Measurements from ENCODE around the gene CLIP2.
"Not testable (repeated sequence)": the region's sequence is repeated elsewhere in the genome, so short reads cannot be mapped to it uniquely, and the experiment has no call there.

Gene CLIP2

GRCh38 chr7:74403521-74404387 lies 114.5 kb downstream of the CLIP2 start:
- DNase-seq (ENCODE audit: low read depth, low spot score) = no peak

GRCh38 chr7:74404388-74404700 lies 115.1 kb downstream of the CLIP2 start:
- DNase-seq (ENCODE audit: low read depth, low spot score) = no peak

DNA sequence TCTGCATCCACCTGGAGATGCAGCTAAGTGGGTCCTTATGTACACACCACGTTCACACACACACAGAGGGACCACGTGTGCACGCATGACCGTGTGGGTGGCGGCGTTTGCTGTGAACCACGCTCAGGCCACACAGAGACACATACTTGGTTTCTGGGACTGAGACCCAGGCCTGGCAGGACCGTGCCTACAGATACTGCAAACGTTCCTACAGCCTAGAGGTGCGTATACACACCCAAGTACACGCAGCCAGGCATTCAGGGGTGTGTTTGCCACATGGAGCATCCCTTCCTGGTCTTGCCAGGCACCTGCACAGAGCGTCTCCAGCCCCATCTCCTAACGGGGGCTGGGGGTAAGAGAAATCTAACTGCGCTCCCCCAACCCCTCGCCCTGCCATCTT lies 115.5 kb downstream of the CLIP2 start:
- no peak for DNase-seq (ENCODE audit: low read depth, low spot score)

DNA sequence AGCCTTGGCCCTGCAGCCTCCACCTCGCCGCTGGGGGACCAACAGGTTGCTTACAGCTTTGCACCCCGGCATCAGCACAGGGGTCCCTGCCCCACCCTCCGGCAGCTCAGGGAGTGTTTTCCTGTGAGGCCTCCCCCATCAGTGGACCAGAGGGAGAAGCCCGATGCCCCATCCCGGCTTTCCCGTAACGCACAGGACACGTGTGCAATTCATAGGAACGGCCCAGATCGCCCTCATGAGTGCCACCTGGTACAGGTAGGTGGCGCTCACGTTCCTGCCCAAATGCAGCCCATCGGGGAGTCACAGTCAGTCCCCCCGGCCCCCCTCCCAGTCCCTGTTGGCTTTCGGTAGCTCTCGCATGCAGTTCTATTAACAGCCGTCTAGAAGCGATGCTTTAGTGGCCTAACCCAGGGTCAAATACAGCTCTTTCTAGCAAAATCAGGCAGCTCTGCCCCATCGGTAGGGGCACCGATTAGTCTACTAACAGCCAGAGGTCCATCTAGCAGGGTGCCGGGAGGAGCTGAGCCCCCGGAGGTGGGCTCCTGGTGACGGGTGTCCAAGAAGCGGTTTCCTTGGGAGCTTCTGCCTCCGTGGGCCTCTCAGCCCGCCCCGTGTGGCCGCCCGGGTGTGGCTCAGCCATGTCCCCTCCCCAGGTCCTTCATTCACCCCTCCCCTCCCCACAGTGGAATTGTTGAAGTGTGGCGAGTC lies 116.1 kb downstream of the CLIP2 start:
- DNase-seq (ENCODE audit: low read depth, low spot score) = no peak

DNA sequence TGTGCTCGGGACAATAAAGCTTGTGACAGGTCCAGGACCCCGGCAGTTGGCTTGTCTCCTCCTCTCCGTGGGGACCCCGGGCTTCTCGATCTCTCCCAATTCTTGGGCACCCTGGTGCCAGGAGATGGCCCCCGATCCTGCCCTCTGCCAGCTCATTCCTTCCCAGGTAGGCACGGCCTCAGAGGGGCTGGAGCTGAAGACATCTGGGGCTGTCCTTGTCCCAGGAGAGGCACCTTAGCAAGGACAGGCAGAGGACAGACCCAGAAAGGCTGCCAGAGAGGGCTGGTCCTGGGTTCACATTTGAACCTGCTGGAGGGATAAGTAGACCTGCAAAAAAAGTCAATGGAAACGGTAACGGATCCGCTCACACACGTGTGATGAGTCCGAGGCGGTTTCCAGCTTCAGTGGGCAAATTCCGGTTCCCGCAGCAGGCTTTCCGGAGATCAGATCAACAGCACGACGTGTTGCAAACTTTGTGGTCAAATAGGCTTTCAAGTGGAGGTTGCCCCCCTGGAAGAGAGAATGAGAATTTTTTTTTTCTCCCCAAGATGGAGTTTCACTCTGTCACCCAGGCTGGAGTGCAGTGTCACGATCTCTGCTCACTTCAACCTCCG lies 116.8 kb downstream of the CLIP2 start:
- DNase-seq (ENCODE audit: low read depth, low spot score) = no peak

DNA sequence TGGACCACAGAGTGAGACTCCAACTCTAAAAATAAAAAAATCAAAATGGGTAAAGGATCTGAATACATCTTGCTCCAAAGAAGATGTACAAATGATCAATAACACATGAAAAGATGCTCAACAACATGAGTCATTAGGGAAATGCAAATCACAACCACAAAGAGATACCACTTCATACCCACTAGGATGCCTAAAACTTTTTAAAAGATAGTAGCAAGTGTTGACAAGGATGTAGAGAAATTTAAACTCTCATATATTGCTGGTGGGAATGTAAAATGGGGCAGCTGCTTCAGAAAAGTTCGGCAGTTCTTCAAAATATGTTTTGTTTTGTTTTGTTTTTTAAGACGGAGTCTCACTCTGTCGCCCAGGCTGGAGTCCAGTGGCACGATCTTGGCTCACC lies 118.8 kb downstream of the CLIP2 start:
- DNase-seq (ENCODE audit: low read depth, low spot score) = no peak

DNA sequence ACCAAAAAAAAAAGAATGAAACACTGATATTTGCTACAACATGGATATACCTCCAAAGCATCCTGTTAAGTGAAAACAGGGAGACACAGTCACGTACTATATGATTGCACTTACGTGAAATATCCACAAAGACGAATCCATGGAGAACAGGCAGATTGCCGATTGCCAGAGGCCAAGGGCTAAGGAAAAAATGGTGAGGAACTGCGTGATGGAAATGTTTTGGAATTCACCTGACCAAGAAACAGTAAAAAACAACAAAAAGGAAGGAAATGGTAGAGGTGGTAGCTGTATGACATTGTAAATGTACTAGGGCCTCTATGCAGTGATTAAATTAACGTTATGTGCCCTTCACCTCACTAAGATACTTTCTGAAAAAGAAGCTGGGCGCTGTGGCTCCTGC lies 120.4 kb downstream of the CLIP2 start:
- DNase-seq (ENCODE audit: low read depth, low spot score) = no peak

DNA sequence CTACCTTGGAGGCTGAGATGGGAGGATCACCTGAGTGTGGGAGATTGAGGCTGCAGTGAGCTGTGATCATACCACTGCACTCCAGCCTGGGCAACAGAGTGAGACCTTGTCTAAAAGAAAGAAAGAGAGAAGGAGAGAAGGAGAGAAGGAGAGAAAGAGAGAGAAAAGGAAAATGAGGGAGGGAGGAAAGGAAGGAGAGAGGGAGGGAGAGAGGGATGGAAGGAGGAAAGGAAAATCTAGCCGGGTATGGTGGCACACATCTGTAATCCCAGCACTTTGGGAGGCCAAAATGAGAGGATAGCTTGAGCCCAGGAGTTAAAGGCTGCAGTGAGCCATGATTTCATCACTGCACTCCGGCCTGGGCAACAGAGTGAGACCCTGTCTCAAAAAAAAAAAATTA lies 121.6 kb downstream of the CLIP2 start:
- no peak for DNase-seq (ENCODE audit: low read depth, low spot score)

GRCh38 chr7:74411571-74411970 lies 122.4 kb downstream of the CLIP2 start:
- DNase-seq (ENCODE audit: low read depth, low spot score) = not testable (repeated sequence)

DNA sequence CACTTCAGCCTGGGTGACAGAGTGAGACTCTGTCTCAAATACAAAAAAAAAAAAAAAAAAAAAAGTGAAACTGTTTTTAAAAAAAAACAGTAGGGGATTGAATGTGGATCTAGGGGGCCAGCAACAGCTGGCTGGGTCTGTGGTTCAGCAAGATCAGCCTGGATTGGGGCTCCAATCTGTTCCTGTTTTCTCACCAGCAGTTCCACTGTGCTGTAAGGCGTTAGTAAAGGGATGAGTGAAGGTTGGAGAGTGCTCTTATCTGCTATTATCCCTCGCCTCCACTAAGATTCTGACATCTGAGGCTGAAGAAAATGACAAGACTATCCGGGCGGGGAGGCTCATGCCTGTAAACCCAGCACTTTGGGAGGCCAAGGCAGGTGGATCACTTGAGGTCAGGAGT lies 122.8 kb downstream of the CLIP2 start:
- DNase-seq (ENCODE audit: low read depth, low spot score) = no peak

- no peak for DNase-seq (ENCODE audit: low read depth, low spot score)
Measured at GRCh38 chr7:74412603-74413002, 123.4 kb downstream of the CLIP2 start.

GRCh38 chr7:74414595-74415333 lies 125.6 kb downstream of the CLIP2 start:
- not testable (repeated sequence) for DNase-seq (ENCODE audit: low read depth, low spot score)

DNA sequence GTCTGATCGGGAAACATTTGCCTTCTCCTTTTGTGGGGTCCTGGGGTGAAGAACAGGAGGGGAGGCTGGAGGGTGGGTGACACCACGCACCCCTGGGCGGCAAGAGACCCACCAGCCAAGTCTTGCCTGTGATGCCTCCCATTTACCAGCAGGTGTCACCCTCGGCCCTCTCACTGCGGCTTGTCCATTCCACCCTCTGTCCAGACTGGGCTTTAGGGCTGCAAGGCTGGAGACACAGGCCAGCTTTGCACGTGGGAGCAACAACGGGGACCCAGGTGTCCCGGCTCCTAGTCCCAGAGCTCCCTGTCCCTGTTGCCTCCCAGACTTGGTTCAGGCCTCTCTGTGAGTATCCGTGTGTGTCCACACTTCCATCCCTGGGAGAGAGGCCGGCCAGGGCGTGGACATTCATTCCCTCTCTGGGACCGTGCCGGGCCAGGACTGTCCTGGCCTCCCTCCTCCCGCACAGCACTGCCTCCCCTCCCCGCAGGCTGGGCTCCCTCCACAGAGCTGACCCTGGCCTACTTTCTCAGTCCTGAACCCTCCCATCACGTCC lies 128.3 kb downstream of the CLIP2 start:
- DNase-seq (ENCODE audit: low read depth, low spot score) = peak; percentile 23

DNA sequence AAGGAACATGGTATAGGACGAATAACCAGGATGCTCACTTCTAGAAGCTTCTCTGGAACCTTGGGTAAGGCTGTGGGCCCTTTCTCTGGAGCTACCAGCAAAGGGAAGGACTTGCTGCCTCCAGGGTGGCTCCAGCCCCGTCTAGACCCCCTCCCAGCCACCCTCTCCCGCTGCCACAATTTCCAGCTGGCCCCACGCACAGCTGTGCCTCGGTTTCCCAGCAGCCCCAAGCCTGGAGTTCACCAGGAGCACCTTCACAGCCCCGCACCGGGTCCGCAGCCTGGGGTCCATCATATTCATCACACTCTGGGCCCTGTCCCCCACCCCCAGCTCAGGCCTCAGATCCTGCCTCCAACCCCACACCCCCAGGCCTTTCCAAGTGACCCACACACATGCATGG lies 128.9 kb downstream of the CLIP2 start:
- DNase-seq (ENCODE audit: low read depth, low spot score) = no peak

DNA sequence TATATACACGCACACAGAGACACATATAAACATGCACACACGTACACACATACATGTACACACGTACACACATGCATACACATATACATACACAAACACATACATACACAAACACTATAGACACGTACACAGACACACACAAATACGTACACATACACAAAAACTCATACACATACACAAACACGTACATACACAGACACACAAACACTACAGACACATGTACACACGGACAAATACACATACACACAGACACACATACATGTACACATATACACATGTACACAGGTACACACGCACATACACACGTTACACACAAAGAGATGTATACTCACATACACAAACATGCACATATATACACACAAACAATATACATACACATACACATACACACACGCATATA lies 129.3 kb downstream of the CLIP2 start:
- no peak for DNase-seq (ENCODE audit: low read depth, low spot score)

DNA sequence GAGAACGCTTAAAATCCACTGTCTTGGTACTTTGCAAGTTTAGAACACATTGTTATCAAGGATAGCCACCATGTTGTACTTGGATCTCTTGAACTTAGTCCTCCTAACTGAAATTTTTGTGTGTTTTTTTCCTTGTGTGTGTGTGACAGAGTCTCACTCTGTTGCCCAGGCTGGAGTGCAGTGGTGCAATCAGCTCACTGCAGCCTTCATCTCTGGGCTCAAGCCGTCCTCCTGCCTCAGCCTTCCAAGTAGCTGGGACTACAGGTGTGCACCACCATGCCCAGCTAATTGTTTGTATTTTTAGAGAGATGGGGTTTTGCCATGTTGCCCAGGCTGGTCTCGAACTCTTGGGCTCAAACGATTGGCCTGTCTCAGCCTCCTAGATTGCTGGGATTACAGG lies 130.0 kb downstream of the CLIP2 start:
- DNase-seq (ENCODE audit: low read depth, low spot score) = not testable (repeated sequence)

GRCh38 chr7:74420006-74420405 lies 130.8 kb downstream of the CLIP2 start:
- no peak for DNase-seq (ENCODE audit: low read depth, low spot score)

DNA sequence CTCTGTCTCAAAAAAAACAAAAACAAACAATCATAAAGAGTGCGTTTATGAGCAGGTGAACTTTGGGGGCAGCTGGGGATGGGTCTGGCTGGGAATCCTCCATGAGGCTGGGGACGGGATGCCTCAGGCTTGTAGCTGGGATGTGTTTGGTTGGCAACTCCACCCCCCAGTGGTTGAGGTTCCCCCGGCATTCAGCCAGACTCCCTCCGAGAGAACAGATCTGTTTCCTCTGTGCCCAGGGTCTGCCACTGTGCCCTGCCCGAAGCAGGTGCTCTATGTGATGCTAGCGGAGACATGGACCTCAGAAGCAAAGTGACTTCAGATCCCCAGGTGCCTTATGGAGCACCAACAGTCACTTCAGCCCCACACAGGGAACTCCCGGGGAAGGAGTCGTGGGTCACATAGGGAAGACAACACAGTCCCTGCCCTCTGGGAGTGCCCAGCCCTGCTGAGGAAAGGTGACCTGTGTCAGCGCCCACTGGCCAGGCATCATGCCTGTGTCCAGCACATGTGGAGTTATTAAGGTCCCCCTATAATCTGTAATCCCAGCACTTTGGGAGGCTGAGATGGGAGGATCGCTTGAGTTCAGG lies 135.2 kb downstream of the CLIP2 start:
- no peak for DNase-seq (ENCODE audit: low read depth, low spot score)

DNA sequence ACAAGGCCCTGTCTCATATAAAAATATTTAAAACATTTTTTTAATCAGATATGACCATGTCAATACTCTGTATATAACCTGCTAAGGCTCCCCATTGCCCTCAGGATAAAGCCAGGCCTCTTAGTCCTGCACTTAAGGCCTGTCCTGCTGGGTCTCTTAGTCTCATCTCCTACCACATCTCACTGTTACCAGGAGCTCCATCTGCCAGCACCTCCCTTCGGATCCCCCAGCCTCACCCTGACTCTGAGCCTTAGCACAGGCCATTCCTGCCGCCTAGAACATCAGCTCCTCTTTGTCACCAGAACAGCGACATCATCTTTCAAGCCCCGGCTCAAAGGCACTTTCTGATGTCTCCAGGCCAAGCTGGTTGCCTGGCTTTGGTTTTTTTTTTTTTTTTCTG lies 138.8 kb downstream of the CLIP2 start:
- DNase-seq (ENCODE audit: low read depth, low spot score) = no peak

DNA sequence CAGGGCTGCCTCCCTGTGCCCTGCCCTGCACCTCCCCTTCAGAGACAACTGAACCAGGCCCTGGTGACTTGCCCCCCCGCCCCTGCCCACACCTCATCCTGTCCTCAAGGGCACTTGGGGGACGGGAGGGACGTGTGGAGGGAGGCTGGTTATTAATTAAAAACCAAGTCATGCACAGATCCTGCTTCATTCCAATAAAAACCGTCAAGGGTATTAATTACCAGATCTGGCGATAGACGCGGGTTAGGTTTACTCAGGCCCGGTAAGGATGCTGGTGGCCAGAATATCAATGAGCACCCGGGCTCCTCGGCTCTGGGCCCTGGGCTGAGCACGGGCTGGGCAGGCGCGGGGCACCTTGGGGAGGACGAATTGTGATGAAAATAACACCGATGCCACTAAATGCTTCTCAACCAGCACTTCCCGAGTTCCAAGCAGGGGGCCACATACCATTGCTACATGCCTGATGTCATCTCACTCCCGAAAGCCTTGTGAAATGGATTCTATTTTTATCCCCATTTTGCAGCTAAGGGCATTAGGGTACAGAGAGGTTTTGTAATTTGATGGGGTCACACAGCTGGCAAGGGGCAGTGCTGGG lies 140.0 kb downstream of the CLIP2 start:
- DNase-seq (ENCODE audit: low read depth, low spot score) = no peak

- not testable (repeated sequence) for DNase-seq (ENCODE audit: low read depth, low spot score)
Measured at GRCh38 chr7:74430409-74430808, 141.2 kb downstream of the CLIP2 start.

Data from smooth muscle cell of the brain vasculature (primary cell).